Measurements from ENCODE around the gene KRTAP10-2.

GRCh38 chr21:44589094-44589493, 37.8 kb upstream of the KRTAP10-2 start:
- TF ChIP-seq EZH2 (IDR thresholded peaks at IDR 0.05) (no peak), POLR2AphosphoS5 (IDR thresholded peaks at IDR 0.05; ENCODE audit: borderline replicate concordance, low read depth, low read length) (no peak), FOXP2 (optimal IDR thresholded peaks at IDR 0.05; ENCODE audit: control extremely low read depth, extremely low read length, insufficient read depth) (no peak)
